B cell (primary cell): ENCODE data around the gene HMGN3.

Experiments
- EZH2 ChIP-seq: IDR thresholded peaks from 2 replicates; pipeline ENCODE4 v1.6.1; 2012; ENCODE audit warnings: borderline replicate concordance, low read depth, mild to moderate bottlenecking, moderate library complexity, low read length; ENCODE audit not compliant: insufficient read depth, poor library complexity, severe bottlenecking
- TF ChIP-seq, protein P1 (sequence below): fragments of 200-600 bp; IDR thresholded peaks from one replicate; pipeline ENCODE4 v1.8.0; 2022; ENCODE audit warnings: antibody characterized with exemption, mild to moderate bottlenecking

DNA sequence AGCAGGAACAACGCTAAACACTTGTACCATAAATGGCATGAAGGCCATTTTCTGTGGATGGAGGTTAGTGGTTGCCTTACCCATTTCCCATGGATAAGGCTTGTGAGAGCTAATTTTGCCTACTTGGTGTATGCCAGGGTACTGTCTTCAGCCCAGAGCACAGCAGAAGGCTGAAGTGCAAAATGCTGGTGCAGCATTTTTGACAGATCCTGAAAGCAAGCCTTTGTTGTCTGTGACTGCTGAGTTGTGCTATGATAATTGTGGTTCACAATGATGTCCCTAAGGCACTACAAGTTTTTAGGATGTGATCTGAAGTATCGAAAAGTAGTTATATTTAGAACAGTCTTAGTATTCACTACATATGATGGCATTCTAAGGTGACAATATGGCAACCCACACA lies 14.7 kb upstream of the HMGN3 start:
- TF ChIP-seq, protein P1, sequence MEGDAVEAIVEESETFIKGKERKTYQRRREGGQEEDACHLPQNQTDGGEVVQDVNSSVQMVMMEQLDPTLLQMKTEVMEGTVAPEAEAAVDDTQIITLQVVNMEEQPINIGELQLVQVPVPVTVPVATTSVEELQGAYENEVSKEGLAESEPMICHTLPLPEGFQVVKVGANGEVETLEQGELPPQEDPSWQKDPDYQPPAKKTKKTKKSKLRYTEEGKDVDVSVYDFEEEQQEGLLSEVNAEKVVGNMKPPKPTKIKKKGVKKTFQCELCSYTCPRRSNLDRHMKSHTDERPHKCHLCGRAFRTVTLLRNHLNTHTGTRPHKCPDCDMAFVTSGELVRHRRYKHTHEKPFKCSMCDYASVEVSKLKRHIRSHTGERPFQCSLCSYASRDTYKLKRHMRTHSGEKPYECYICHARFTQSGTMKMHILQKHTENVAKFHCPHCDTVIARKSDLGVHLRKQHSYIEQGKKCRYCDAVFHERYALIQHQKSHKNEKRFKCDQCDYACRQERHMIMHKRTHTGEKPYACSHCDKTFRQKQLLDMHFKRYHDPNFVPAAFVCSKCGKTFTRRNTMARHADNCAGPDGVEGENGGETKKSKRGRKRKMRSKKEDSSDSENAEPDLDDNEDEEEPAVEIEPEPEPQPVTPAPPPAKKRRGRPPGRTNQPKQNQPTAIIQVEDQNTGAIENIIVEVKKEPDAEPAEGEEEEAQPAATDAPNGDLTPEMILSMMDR: no peak
- TF ChIP-seq EZH2: no peak
